Breast epithelium (tissue), 3 donors: Measurements from ENCODE around the gene ADGRL3.

Experiments
- POLR2A ChIP-seq: fragments of 450-650 bp; IDR thresholded peaks from one replicate; pipeline ENCODE4 v1.6.1; 2016; ENCODE audit warnings: antibody characterized with exemption, mild to moderate bottlenecking, moderate library complexity
- POLR2AphosphoS5 ChIP-seq, 3 donors: sonication (generic); formaldehyde crosslinking; IDR thresholded peaks; one replicate each; pipeline ENCODE4 v1.6.1; 2017; ENCODE audit warnings: antibody characterized with exemption in 3 of 3
- TF ChIP-seq, protein P1 (sequence below), 3 donors: fragments of 450-650 bp; IDR thresholded peaks; one replicate each; pipeline ENCODE4 v1.5.1; 2016 to 2017; ENCODE audit warnings: antibody characterized with exemption in 3 of 3, mild to moderate bottlenecking in 3 of 3, moderate library complexity in 3 of 3

DNA sequence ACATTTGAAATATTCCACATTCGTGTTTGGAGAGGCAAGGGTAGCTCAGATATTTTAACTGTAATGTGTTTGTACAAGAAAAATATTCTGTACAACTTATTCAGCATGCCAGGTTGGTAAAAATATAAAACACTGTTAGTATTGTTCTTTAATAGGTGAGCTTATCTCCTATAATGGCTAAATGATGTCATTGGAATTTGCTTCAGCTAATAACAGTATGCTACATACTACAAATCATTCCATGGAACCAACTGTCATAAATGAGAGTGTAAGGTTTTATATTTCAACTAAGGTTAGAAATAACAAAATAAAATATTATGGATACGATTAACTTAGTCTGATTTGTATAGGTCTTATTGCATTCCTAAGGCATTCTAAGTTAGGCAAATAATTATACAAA is 206.6 kb downstream of the ADGRL3 start:
- TF ChIP-seq, protein P1, sequence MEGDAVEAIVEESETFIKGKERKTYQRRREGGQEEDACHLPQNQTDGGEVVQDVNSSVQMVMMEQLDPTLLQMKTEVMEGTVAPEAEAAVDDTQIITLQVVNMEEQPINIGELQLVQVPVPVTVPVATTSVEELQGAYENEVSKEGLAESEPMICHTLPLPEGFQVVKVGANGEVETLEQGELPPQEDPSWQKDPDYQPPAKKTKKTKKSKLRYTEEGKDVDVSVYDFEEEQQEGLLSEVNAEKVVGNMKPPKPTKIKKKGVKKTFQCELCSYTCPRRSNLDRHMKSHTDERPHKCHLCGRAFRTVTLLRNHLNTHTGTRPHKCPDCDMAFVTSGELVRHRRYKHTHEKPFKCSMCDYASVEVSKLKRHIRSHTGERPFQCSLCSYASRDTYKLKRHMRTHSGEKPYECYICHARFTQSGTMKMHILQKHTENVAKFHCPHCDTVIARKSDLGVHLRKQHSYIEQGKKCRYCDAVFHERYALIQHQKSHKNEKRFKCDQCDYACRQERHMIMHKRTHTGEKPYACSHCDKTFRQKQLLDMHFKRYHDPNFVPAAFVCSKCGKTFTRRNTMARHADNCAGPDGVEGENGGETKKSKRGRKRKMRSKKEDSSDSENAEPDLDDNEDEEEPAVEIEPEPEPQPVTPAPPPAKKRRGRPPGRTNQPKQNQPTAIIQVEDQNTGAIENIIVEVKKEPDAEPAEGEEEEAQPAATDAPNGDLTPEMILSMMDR (IDR thresholded peaks at IDR 0.05), result no peak
- TF ChIP-seq POLR2A (no peak), POLR2AphosphoS5 (IDR thresholded peaks at IDR 0.05) (no peak)
